ENCODE results near the gene TNFAIP8L3.
"Not testable (repeated sequence)": the region's sequence is repeated elsewhere in the genome, so short reads cannot be mapped to it uniquely, and the experiment has no call there.

Gene TNFAIP8L3

DNA sequence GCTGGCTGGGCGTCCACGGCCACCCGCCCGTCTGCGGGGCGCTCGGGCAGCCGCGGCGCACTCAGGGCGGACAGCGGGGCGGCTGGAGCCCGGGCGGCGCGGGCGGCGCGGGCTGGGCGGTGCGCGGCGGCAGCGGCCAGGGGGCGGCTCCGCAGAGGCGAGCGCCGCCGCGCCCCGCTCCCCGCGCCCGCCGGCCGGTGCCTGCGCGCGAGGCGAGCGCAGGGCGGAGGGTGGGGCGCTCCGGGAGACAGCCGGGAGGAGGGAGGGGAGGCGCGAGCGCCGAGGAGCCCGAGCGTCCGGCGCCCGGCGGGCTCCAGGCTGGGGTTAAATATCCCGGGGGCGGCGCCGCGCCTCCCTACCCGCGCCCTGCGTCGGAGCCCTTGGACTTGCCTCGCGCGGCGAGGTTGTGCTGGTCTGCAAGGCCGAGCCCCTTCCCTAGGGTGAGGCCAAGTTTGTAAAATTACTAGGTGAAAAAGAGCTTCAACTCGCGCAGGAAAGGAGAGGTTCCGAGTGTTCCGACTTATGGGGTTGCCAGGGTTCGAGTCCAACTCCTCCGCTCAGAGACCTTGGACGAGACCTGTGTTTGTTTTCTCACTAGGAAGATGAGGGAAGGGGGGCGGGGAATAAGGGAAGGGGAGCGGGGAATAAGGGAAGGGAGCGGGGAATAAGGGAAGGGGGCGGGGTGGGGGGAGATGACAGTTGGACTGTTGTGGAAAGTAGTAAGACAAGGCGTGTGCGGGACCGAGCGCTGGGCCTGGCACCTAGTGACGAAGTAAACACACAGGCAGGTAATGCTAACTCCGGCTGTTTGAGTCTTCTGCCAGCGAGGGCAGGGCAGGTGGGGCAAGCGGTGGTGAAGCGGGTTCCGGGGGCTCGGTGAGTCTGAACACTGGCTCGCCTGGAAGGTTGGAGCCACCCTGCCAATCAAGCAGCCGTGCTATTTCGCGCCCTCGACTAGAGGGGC is at the start of gene TNFAIP8L3:
Gene TNFAIP8L3 (minus strand): TSS at position 301 of the 964 bp plus-strand sequence. CDS start 311 bp downstream, outside the sequence.
- no peak for DNase-seq

DNA sequence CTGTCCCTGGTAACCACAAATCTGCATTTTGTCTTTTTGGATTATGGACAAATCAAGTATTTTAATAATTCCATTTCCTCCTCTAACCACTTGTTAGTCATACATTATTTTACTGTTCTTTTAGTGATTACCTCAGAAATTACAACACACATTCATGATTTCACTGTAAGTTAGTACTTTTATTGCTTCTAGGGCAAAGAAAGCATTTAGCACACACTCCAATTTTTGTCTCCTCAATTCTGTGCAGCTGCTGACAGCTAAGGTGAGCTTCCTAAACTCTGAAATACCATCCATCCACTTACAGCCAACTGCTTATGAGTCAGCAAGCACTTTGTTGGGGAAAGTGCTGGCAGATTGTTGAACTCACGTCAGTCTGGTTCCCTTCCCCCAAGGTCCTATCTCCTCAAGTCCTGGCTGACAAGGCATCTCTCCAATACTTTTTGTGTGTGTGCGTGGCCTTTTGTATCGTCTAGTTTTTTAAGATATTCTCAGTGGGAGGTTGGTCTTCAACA is 49.4 kb upstream of the TNFAIP8L3 start:
- DNase-seq = no peak

DNA sequence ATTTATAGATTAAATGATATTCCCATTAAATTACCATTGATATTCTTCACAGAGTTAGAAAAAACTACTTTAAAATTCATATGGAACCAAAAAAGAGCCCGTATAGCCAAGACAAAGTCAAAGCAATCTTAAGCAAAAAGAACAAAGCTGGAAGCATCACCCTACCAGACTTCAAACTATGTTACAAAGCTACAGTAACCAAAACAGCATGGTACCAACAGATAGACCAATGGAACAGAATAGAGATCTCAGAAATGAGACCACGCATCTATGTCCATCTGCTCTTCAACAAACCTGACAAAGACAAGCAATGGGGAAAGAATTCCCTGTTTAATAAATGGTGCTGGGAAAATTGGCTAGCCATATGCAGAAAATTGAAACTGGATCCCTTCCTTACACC is 45.6 kb upstream of the TNFAIP8L3 start:
- not testable (repeated sequence) for DNase-seq

DNA sequence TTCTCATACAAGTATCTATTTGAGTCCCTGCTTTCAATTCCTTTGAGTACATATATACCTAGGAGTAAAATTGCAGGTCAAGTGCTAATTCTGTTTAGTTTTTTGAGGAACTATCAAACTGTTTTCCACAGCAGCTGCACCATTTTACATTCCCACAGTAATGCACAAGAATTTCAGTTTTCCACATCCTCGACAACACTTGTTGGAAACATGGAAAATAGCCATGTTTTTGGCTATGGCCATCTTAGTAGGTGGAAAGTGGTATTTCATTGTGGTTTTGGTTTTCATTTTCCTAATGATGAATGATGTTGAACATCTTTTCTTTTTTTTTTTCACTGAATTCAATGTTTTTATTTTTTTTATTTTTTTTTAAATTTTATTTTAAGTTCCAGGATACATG is 44.4 kb upstream of the TNFAIP8L3 start:
- DNase-seq = no peak

DNA sequence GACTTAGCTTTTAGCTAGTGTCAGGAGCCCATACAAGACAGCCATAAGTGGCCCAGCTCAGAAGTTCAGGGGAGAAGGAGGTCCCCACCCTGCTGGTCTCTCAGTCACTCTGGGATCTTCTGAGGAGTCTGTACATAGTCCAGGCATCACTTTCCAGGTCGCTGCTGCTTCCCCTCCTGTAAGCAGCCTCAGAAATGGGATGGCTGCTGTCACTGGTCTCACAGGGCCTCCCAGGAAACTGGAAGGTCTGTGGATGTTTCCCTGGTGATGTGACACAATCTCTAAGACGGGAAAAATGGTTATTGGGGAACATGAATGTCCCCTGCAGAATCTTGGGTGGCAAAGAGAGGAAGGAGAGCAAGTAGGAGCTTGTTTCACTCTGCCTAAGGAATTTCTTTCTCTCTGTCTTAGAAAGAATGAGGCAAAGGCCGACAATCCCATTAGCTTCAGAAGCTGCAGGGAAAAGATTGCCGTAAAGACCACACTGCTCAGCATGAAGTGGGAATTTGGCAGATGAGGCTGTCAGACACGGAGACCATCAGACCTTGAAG is 43.2 kb upstream of the TNFAIP8L3 start:
- DNase-seq = no peak

DNA sequence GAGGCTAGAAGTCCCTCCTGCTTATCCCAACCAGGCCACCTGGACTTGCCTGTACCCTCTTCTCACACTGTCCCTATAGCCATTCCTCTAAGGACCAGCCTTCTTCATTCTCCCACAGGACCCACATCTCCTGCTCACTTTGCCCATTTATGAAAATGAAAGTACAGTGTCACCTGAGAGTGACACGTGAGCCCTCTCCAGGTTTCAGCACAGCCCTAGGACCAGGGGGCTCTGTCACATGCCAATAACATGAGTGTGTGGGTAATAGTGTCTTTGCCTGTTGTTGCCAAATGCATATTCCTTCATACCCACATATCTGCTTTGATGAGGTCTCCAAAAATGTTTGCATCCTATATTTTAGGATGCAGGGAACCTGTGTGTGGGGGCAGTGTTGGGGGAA is 42.3 kb upstream of the TNFAIP8L3 start:
- no peak for DNase-seq

DNA sequence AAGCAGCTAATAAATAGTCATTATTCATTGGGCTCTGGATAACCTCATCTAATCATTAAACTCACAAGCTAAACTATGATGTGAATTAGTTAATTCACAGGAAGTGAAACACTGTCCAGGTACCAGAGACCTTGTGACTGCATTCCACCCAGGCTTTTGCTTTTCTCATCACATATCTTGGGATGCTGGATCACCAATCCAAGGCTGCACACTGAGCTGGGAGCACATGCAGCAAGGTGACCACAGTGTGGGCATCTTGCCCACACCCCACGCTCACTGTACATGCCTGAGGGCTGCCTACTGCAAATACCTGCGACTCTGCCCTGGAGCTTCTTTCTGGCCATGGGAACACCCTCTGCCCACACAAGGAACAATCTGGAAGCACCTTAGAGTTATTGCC is 40.6 kb upstream of the TNFAIP8L3 start:
- DNase-seq = no peak

DNA sequence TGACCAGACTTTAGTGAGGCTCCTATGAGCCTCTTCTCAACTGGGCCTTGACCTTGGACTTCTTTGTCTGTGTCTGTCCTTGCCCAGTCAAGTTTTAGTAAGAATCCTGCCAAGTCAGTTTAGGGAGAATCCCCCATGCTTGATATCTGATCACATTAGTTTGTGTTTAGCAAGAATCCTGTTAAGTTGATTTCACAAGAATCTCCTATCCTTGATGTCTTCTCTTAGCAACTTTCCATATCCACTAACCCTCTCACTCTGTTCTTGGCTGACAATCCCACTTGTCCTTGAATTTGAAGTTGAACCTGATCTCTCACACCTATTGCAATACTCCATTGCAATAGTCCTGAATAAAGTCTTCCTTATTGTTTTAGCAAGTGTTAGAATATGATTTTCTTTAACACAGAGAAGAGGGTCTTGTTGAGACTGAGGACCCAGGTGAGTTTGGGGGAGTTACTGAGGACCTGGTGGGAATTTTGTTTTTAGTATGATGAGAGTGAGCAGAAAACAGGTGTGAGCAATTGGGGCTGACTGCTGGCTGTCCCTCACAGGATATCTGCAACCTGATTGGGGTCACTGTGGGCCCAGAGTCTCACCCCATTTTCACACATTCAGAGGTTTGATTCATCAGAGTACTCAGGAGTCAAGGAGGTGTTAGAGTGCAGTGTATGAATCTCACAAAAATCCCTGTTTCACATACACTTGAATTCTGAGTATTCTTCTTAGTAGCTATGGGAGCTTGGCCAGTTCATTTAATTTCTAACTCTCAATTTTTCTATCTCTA is 39.9 kb upstream of the TNFAIP8L3 start:
- no peak for DNase-seq

DNA sequence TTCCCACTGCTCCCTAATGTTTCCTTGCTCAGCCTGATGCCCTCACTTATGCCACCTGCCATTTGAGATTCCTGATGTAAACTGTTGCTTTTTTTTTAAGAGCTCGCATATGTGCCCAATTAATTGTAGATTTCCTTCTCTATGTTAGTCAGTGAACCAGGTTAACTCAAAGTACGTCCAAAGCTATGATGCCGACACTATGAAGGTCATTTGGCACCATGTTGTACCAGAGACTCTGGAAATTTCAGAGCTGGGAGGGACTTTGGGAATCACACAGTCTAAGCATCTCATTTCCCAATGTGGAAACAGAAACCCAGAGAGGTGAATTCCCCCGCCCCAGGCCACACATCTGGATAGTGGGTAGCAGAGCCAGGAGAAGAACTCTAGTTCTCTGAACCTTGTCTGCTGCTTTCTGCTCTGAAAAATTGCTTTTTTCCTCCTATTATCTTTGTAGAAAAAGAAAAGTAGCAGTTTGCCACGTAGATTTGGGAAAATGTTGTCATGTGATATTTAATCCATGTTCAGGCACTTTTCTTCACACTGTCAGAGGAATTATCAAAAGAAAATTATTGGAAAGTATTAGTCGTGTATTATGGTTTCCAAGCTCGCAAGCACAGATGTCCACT is 38.5 kb upstream of the TNFAIP8L3 start:
- DNase-seq = no peak

DNA sequence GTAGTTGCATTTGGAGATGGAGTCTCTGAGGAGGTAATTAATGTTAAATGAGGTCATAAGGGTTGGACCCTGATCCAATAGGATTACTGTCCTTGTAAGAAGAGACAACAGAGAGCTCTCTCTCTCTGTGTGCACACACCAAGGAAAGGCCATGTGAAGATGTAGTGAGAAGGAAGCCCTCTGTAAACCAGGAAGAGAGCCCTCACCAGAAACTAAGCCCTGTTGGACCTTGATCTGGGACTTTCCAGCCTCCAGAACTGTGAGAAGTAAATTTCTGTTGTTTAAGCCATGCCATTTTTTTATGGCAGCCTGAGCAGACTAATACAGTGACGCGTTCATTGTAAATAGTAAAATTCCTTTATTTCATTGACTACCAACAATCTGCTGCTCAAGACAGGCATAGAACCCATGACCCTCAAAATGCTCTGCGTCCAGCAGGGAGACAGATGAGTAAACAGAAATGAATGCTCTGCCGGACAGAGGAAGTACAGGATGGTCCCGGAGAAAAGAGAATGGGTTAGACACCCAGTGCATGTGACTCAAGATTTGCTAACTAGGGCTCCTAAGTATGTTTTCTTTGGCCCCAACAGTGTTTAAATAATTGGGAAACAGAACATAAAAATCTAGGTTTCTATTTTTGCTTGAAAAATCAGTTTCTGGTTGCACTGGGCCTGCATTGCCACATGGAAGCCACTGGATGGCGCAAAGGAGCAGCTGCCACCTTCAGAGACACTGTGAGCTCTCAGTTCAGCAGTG is 37.9 kb upstream of the TNFAIP8L3 start:
- no peak for DNase-seq

DNA sequence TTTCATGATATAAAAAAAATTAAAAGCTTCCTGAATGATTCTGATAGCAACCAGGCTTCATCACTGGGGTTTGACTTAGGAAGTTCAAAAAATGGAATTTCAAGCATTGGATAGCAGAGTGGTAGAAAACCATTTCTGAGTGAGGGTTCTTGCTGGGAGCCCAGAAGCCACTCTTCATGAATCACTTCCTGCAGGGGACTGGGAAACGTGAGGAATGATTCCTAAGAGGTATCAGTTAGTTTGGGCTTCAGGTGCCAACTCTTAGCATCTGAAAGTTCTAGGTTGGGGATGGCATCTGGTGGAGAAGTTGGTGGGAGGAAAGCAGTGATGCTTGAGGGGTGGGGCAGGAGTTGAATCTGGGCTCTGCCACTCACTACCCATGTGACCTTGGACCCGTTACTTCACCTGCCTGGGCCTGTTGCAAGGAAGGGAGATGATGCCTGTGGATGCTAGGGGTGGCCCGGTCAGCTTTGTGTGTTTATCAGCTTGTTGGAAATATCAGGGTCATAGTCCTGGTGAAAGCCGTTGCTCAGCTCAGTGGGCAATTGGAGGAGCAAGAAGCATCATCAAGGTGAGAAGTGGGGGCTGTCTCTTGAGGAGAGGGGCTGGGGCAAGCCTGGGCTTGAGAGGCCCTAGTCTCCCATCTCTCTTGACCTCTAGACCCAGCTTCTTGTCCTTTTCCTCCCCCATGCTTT is 37.0 kb upstream of the TNFAIP8L3 start:
- DNase-seq = no peak

DNA sequence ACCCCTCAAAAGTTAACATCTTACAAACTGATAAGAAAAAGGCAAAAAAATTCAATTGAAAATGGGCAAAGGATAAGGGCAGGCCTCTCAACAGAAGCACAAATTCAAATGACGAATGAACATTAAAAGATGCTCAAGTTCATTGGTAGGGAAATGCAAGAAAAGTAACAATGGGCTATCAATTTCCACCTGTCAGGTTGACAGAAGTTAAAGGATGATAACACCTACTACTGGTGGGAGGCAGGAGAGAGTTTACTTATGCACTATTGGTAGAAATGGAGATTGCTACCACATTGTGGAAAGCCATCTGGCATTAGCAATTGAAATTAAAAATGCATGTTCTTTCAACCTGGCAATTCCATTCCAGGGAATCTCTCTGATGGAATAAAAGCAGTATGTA is 35.6 kb upstream of the TNFAIP8L3 start:
- no peak for DNase-seq

DNA sequence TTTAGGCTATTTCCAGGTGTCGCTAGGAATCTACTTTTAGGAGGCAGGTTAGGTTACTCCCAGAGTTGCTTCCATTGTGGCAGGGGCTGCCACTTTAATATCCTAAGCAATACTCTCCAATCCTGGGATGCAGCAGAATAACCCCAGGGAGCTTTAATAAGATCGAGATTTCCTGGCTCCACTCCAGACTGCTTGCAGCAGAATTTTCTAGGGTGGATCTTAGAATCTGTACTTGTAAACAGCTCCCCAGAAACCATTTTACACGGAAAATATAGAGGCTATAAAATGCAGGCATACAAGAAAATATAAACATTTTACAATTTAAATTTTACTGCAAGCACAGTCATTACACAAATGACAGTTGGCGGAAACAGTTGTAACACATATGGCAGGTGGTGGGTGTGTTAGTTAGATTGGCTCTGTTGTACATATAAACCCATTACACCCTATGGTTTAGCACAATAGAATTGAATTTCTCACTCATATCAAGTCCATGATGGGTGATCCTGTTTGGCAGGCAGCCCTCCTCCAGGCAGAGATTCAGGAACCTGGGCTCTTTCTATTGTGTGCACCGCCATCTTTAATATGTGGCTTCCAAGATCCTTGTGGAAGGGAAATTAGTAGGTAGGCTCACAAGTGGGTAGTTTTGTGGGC is 35.0 kb upstream of the TNFAIP8L3 start:
- DNase-seq = no peak

DNA sequence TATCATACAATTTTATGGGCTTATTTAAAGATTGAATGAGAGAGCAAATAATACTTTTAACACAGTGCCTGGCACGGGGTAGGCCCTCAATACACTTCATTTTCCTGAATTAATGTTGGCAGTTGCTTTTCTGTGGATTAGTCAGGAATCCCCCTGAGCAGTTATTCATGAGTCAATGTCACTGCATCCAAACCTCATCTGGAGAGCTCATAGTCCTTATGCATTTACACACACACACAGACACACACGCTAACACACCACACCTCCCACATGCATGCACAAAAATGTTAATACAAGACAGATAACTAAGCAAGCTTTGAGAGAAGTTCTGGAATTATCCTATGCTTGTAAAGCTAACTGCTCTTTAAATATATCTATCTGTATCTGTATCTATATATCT is 34.0 kb upstream of the TNFAIP8L3 start:
- no peak for DNase-seq

DNA sequence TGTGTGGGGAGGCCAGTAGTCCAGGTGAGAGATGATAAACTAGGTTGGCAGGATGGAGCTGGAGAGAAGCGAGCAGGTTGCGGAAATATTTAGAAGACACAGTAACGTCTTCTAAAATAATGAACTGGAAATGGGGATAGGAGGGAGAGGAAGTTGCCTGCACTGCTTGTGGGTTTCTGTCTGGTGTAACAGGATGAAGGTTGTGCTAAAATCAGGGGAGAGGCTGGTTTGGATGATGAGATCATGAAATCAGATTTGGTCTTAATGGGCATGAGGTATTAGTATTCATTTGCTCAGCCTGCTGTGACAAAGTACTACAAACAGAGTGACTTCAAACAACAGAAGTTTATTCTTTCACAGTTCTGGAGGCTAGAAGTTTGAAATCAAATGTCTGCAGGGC is 32.1 kb upstream of the TNFAIP8L3 start:
- DNase-seq = no peak

DNA sequence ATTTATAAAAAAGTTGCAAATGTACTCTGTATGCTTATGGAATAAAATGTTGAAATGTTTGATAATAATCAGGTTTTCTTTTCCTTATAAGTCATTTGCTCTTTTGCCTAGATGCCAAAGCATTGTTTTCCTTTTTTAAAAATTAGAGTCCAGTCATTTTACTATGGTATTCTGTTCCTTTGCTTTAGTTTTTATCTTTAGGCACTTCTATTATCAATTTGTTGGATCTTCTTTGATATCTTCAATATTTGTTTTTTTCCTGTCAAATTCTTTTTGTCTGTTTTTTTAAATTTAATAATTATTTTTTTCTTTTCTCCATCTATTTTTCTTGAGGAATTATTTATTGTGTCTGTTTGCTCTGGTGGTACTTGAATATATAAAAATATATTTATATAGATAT is 28.3 kb upstream of the TNFAIP8L3 start:
- not testable (repeated sequence) for DNase-seq

DNA sequence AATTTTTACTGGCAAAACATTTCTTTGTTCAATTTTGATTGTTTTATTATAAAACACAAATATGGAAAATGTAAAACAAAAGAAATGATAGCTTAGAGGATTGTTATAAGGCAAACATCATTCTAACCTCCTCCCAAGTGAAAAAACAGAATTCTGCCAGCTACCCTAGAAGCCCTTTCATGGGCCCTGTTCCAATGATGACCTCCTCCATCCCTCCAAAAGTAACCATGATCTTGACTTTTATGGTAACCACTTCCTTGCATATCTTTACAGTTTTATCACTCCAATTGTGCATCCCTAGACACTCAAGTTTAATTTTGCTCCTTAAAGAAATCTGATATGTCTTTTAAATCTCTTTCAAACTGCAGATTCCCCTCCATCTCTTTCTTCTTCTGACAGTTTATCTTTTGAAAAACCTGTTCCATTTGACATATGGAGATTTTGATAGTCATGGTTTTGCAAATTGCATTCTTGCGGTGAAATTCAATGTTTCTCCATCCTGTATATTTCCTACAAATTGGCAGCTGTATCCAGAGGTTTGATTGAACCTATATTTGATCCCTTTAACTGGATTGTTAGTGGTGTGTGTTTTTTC is 27.0 kb upstream of the TNFAIP8L3 start:
- no peak for DNase-seq

DNA sequence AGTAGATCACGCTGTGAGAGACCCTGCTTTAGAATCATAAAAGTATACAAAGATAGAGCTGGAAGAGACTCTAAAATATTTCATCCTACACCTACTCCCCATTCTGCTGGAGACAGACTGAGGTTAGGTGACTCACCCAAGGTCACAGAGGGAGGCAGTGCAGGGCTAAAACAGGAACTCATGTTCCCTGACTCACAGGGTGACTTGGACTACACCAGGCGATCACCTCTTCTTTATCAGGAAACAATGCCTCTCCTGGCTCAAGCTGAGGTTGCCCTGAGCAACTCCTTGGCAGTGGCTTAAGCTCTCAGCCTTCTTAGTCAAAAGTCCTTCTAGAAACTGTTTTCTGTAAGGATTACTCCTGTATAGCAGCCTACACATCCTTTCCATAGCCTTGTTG is 26.4 kb upstream of the TNFAIP8L3 start:
- DNase-seq = peak; percentile 14

DNA sequence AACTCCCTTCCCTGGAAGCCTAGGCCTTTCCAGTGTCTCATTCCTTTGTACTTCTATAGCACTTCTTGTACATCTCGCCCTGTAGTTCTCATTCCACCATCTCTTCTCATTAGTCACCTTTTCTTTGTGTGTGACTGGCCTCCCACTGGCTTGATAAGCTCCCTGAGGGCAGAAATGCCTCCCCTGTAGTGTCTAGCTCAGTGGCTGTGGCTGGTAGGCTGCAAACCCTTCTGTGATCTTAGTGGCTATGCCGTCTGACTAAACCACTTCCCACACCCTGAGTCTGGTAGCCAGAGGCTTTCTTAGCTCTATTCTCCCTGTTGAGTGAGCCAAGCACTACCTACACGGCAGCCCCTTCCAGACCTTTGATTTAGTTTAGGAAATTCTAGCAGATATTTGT is 24.4 kb upstream of the TNFAIP8L3 start:
- no peak for DNase-seq

DNA sequence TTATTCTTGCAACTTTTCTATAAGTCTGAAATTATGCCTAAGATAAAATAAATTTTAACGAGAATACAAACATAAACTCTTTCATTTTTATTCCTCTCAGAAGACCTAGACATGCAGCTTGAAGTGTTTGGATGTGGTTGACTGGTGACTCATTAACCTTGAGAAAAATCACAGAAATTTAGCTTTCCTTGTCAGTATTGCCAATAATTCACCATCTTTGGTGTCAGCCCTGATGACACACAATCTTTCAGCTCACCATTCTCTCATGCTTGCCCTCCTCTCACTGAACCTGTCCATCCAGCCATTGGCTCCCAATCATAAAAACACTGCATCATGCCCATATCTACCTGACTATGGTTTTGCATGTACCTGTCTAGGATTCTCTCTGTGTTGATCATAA is 22.6 kb upstream of the TNFAIP8L3 start:
- no peak for DNase-seq
